HepG2 (cell line): ENCODE results near the gene B3GNT5. TPM values are rescaled to one million over a fixed set of nuclear protein-coding genes. Genes with fewer than 3 reads are reported as not detected.

Experiments
- CAMTA2 ChIP-seq: sonication (generic); formaldehyde crosslinking; IDR thresholded peaks from 2 replicates; pipeline ENCODE4 v1.4.0; 2020; ENCODE audit warnings: mild to moderate bottlenecking, missing genetic modification reagents, borderline replicate concordance
- CC2D1A ChIP-seq: sonication (generic); formaldehyde crosslinking; IDR thresholded peaks from 2 replicates; pipeline ENCODE4 v1.8.1; 2023; ENCODE audit warnings: mild to moderate bottlenecking, missing genetic modification reagents
- FOXC1 ChIP-seq: sonication (generic); formaldehyde crosslinking; IDR thresholded peaks from 2 replicates; pipeline ENCODE4 v1.8.0; 2022; ENCODE audit warnings: mild to moderate bottlenecking, missing genetic modification reagents, borderline replicate concordance
- FOXM1 ChIP-seq: sonication (generic); formaldehyde crosslinking; IDR thresholded peaks from 2 replicates; pipeline ENCODE4 v1.5.0; 2020; ENCODE audit warnings: missing genetic modification reagents
- HNRNPL ChIP-seq: fragments of 200-400 bp; formaldehyde crosslinking; IDR thresholded peaks from 2 replicates; pipeline ENCODE4 v1.6.1; 2017; ENCODE audit warnings: mild to moderate bottlenecking, low read depth, low read length
- JDP2 ChIP-seq: sonication (generic); formaldehyde crosslinking; IDR thresholded peaks from 2 replicates; pipeline ENCODE4 v1.8.1; 2022; ENCODE audit warnings: missing genetic modification reagents, borderline replicate concordance
- KMT2B ChIP-seq: IDR thresholded peaks from 2 replicates; pipeline ENCODE4 v1.6.1; 2016; ENCODE audit warnings: missing genetic modification reagents, missing compliant biosample characterization
- MIER2 ChIP-seq: IDR thresholded peaks from 2 replicates; pipeline ENCODE4 v1.6.1; 2016; ENCODE audit warnings: missing biosample characterization, missing genetic modification reagents
- NR2F2 ChIP-seq: IDR thresholded peaks from 2 replicates; pipeline ENCODE4 v1.6.1; 2012; ENCODE audit warnings: low read depth, inconsistent platforms, borderline replicate concordance
- ONECUT2 ChIP-seq: sonication (generic); formaldehyde crosslinking; IDR thresholded peaks from 2 replicates; pipeline ENCODE4 v1.4.0; 2020; ENCODE audit warnings: missing genetic modification reagents
- PAF1 ChIP-seq: IDR thresholded peaks from 2 replicates; pipeline ENCODE4 v1.6.1; 2016; ENCODE audit warnings: missing genetic modification reagents, missing compliant biosample characterization
- POLR2A ChIP-seq, 2 experiments: IDR thresholded peaks; 2 replicates each; pipeline ENCODE4 v1.6.1; 2011; ENCODE audit warnings: low read depth in 2 of 2, low read length in 2 of 2, mild to moderate bottlenecking in 1 of 2, moderate library complexity in 1 of 2; ENCODE audit not compliant: insufficient read depth in 1 of 2
- SMAD3 ChIP-seq: sonication (generic); formaldehyde crosslinking; IDR thresholded peaks from 2 replicates; pipeline ENCODE4 v1.4.0; 2020; ENCODE audit warnings: missing genetic modification reagents
- SMAD9 ChIP-seq: sonication (generic); formaldehyde crosslinking; IDR thresholded peaks from 2 replicates; pipeline ENCODE4 v1.5.1; 2020; ENCODE audit warnings: mild to moderate bottlenecking, missing genetic modification reagents
- TP53 ChIP-seq: sonication (generic); formaldehyde crosslinking; conservative IDR thresholded peaks from 2 replicates; pipeline ENCODE4 v1.4.0; 2020; ENCODE audit warnings: missing genetic modification reagents
- WIZ ChIP-seq: sonication (generic); formaldehyde crosslinking; IDR thresholded peaks from 2 replicates; pipeline ENCODE4 v1.5.1; 2020; ENCODE audit warnings: mild to moderate bottlenecking, missing genetic modification reagents
- YY1 ChIP-seq: IDR thresholded peaks from 2 replicates; pipeline ENCODE4 v1.6.1; 2011; ENCODE audit warnings: low read length, low read depth, moderate library complexity, mild to moderate bottlenecking; ENCODE audit not compliant: insufficient read depth, insufficient replicate concordance
- ZNF17 ChIP-seq: sonication (generic); formaldehyde crosslinking; IDR thresholded peaks from 2 replicates; pipeline ENCODE4 v1.5.0; 2020; ENCODE audit warnings: mild to moderate bottlenecking, missing genetic modification reagents
- ZNF317 ChIP-seq: sonication (generic); formaldehyde crosslinking; IDR thresholded peaks from 2 replicates; pipeline ENCODE4 v1.5.0; 2020; ENCODE audit warnings: mild to moderate bottlenecking, missing genetic modification reagents
- ZNF746 ChIP-seq: sonication (generic); formaldehyde crosslinking; IDR thresholded peaks from 2 replicates; pipeline ENCODE4 v1.8.0; 2022; ENCODE audit warnings: mild to moderate bottlenecking, missing genetic modification reagents
- ZNF788 ChIP-seq: sonication (generic); formaldehyde crosslinking; IDR thresholded peaks from 2 replicates; pipeline ENCODE4 v1.5.0; 2020; ENCODE audit warnings: mild to moderate bottlenecking, missing genetic modification reagents, borderline replicate concordance
- ZNF878 ChIP-seq: sonication (generic); formaldehyde crosslinking; IDR thresholded peaks from 2 replicates; pipeline ENCODE4 v1.8.1; 2023; ENCODE audit warnings: mild to moderate bottlenecking, missing genetic modification reagents, moderate library complexity
- ZSCAN22 ChIP-seq: sonication (generic); formaldehyde crosslinking; IDR thresholded peaks from 2 replicates; pipeline ENCODE4 v1.4.0; 2020; ENCODE audit warnings: mild to moderate bottlenecking, missing genetic modification reagents
- polyA plus RNA-seq, 8 experiments: library from polyadenylated mRNA; depleted of rRNA in 3 of 8; stranded (reverse) in 7 of 8; unstranded in 1 of 8; fragments of >200 nt; fragmentation: Illumina TruSeq in 4 of 8; extraction: Trizol in 4 of 8; gene quantifications; 2 replicates each; pipeline versions ENCODE4 v1.2.1 to v1.2.3, GENCODE V29; 2011 to 2016; ENCODE audit warnings: low read depth in 4 of 8, missing spikeins in 1 of 8, mixed read lengths in 1 of 8; ENCODE audit not compliant: insufficient read depth in 1 of 8
- total RNA-seq, 5 experiments: library from RNA; depleted of rRNA; stranded (reverse); fragments of >200 nt; fragmentation: Illumina TruSeq; extraction: Trizol; gene quantifications; 2 replicates each; pipeline ENCODE4 v1.2.3, GENCODE V29; 2016; ENCODE audit warnings: low read depth in 1 of 5
- TF ChIP-seq, protein P1 (sequence below): sonication (generic); formaldehyde crosslinking; IDR thresholded peaks from 2 replicates; pipeline ENCODE4 v1.9.0; 2021; ENCODE audit warnings: missing genetic modification reagents, borderline replicate concordance
- TF ChIP-seq, protein P2 (sequence below): sonication (generic); formaldehyde crosslinking; IDR thresholded peaks from one replicate; pipeline ENCODE4 v1.5.1; 2020; ENCODE audit warnings: mild to moderate bottlenecking, missing genetic modification reagents; ENCODE audit errors: not compliant biosample characterization

B3GNT5 gene
- total and polyA plus RNA-seq, 2 of the 13 experiments (the other 11 are each of a cell fraction or from before 2014, with no cell fraction given), result not detected

DNA sequence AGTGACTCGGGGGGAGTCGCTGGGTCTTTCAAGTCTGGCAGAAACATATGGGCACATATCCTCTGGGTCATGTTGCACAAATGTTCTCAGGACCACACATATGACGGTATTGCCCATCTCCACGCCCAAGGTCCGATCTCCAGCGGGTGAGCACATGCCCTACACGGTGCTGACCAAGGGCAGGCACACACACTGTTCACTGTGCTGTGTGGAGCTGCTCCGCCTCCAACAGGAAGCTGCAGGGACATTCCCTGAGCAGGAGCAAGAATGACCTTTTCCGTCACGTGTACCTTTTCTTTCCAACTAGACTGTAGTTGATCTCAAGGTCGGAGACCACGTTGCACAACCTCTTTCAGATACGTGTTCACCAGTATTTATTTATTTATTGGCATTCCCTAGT lies 41.7 kb upstream of the B3GNT5 start (continued):
- TF ChIP-seq, protein P1, sequence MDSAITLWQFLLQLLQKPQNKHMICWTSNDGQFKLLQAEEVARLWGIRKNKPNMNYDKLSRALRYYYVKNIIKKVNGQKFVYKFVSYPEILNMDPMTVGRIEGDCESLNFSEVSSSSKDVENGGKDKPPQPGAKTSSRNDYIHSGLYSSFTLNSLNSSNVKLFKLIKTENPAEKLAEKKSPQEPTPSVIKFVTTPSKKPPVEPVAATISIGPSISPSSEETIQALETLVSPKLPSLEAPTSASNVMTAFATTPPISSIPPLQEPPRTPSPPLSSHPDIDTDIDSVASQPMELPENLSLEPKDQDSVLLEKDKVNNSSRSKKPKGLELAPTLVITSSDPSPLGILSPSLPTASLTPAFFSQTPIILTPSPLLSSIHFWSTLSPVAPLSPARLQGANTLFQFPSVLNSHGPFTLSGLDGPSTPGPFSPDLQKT (CRISPR knock-in tag), result no peak
- TF ChIP-seq, protein P2, sequence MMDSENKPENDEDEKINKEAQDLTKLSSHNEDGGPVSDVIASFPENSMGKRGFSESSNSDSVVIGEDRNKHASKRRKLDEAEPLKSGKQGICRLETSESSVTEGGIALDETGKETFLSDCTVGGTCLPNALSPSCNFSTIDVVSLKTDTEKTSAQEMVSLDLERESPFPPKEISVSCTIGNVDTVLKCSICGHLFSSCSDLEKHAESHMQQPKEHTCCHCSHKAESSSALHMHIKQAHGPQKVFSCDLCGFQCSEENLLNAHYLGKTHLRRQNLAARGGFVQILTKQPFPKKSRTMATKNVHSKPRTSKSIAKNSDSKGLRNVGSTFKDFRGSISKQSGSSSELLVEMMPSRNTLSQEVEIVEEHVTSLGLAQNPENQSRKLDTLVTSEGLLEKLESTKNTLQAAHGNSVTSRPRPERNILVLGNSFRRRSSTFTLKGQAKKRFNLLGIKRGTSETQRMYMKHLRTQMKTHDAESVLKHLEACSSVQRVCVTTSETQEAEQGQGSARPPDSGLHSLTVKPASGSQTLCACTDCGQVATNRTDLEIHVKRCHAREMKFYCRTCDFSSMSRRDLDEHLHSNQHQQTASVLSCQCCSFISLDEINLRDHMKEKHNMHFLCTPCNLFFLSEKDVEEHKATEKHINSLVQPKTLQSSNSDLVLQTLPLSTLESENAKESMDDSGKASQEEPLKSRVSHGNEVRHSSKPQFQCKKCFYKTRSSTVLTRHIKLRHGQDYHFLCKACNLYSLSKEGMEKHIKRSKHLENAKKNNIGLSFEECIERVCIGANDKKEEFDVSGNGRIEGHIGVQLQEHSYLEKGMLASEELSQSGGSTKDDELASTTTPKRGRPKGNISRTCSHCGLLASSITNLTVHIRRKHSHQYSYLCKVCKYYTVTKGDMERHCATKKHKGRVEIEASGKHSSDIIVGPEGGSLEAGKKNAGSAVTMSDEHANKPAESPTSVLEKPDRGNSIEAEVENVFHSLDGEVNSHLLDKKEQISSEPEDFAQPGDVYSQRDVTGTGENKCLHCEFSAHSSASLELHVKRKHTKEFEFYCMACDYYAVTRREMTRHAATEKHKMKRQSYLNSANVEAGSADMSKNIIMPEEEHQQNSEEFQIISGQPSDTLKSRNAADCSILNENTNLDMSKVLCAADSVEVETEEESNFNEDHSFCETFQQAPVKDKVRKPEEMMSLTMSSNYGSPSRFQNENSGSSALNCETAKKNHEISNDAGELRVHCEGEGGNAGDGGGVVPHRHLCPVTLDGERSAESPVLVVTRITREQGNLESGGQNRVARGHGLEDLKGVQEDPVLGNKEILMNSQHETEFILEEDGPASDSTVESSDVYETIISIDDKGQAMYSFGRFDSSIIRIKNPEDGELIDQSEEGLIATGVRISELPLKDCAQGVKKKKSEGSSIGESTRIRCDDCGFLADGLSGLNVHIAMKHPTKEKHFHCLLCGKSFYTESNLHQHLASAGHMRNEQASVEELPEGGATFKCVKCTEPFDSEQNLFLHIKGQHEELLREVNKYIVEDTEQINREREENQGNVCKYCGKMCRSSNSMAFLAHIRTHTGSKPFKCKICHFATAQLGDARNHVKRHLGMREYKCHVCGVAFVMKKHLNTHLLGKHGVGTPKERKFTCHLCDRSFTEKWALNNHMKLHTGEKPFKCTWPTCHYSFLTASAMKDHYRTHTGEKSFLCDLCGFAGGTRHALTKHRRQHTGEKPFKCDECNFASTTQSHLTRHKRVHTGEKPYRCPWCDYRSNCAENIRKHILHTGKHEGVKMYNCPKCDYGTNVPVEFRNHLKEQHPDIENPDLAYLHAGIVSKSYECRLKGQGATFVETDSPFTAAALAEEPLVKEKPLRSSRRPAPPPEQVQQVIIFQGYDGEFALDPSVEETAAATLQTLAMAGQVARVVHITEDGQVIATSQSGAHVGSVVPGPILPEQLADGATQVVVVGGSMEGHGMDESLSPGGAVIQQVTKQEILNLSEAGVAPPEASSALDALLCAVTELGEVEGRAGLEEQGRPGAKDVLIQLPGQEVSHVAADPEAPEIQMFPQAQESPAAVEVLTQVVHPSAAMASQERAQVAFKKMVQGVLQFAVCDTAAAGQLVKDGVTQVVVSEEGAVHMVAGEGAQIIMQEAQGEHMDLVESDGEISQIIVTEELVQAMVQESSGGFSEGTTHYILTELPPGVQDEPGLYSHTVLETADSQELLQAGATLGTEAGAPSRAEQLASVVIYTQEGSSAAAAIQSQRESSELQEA (CRISPR knock-in tag), result no peak
- TF ChIP-seq ZNF17 (no peak), ONECUT2 (CRISPR knock-in tag) (no peak), ZSCAN22 (CRISPR knock-in tag) (no peak), WIZ (0 out of 2 replicates have a peak, but pooled peaks have one; percentile 34), CAMTA2 (no peak), POLR2A (IDR thresholded peaks at IDR 0.05; ENCODE audit: insufficient read depth in 1 of 2, low read depth in 2 of 2, low read length in 2 of 2) (no peak), CC2D1A (no peak), PAF1 (CRISPR knock-in tag) (no peak), ZNF746 (CRISPR knock-in tag) (no peak), TP53 (CRISPR knock-in tag) (no peak), ZNF878 (peak; percentile 60; the same call in 1 of the 2 replicates), FOXM1 (no peak), ZNF788 (CRISPR knock-in tag) (peak; percentile 85), SMAD3 (CRISPR knock-in tag) (no peak), SMAD9 (no peak), NR2F2 (no peak), HNRNPL (no peak), MIER2 (CRISPR knock-in tag) (no peak), KMT2B (CRISPR knock-in tag) (no peak), YY1 (no peak), FOXC1 (CRISPR knock-in tag) (no peak; the same call in 1 of the 2 replicates), JDP2 (CRISPR knock-in tag) (no peak), ZNF317 (no peak)
